ENCODE data around the gene ATM.
"Not testable (repeated sequence)": the region's sequence is repeated elsewhere in the genome, so short reads cannot be mapped to it uniquely, and the experiment has no call there.

GRCh38 chr11:108417551-108417950 is 194.7 kb downstream of the ATM start:
- TF ChIP-seq, protein P1, sequence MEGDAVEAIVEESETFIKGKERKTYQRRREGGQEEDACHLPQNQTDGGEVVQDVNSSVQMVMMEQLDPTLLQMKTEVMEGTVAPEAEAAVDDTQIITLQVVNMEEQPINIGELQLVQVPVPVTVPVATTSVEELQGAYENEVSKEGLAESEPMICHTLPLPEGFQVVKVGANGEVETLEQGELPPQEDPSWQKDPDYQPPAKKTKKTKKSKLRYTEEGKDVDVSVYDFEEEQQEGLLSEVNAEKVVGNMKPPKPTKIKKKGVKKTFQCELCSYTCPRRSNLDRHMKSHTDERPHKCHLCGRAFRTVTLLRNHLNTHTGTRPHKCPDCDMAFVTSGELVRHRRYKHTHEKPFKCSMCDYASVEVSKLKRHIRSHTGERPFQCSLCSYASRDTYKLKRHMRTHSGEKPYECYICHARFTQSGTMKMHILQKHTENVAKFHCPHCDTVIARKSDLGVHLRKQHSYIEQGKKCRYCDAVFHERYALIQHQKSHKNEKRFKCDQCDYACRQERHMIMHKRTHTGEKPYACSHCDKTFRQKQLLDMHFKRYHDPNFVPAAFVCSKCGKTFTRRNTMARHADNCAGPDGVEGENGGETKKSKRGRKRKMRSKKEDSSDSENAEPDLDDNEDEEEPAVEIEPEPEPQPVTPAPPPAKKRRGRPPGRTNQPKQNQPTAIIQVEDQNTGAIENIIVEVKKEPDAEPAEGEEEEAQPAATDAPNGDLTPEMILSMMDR (IDR thresholded peaks at IDR 0.05; ENCODE audit: insufficient read depth, low read length, poor library complexity, severe bottlenecking) = peak; percentile 31
- not testable (repeated sequence) for TF ChIP-seq EZH2phosphoT487 (conservative IDR thresholded peaks at IDR 0.05; ENCODE audit: low read length)

Measured in SU-DHL-6 (cell line).